H9 (cell line): ENCODE data around the gene TTC7B. TPM values are rescaled to one million over a fixed set of nuclear protein-coding genes. Genes with fewer than 3 reads are reported as not detected.

ENCODE experiments used
- DNase-seq: peaks from one replicate; pipeline ENCODE4 v3.0.0-alpha.2; 2017
- H2AFZ ChIP-seq: one replicate; pipeline ENCODE4 v1.6.1; 2013; ENCODE audit warnings: mild to moderate bottlenecking, low read length, control low read depth, moderate library complexity
- H2AK5ac ChIP-seq: 2 replicates; pipeline ENCODE4 v1.6.1; 2013; ENCODE audit warnings: low read length, control low read depth, mixed read lengths; ENCODE audit not compliant: insufficient read length
- H2BK120ac ChIP-seq: one replicate; pipeline ENCODE4 v1.6.1; 2013; ENCODE audit warnings: low read depth, mild to moderate bottlenecking, low read length, control low read depth, inconsistent platforms; ENCODE audit not compliant: poor library complexity, severe bottlenecking
- H2BK12ac ChIP-seq: 2 replicates; pipeline ENCODE4 v1.6.1; 2013; ENCODE audit warnings: low read length, control low read depth, mixed read lengths, low read depth; ENCODE audit not compliant: insufficient read length
- H2BK15ac ChIP-seq: 2 replicates; pipeline ENCODE4 v1.6.1; 2013; ENCODE audit warnings: low read depth, low read length, control low read depth
- H2BK20ac ChIP-seq: one replicate; pipeline ENCODE4 v1.6.1; 2013; ENCODE audit warnings: low read depth, mild to moderate bottlenecking, low read length, control low read depth, inconsistent platforms; ENCODE audit not compliant: poor library complexity, severe bottlenecking
- H2BK5ac ChIP-seq: 2 replicates; pipeline ENCODE4 v1.6.1; 2013; ENCODE audit warnings: low read length, control low read depth, mixed read lengths; ENCODE audit not compliant: insufficient read length
- H3K14ac ChIP-seq: 2 replicates; pipeline ENCODE4 v1.6.1; 2013; ENCODE audit warnings: low read length, control low read depth; ENCODE audit not compliant: insufficient read depth
- H3K18ac ChIP-seq: 2 replicates; pipeline ENCODE4 v1.6.1; 2013; ENCODE audit warnings: low read depth, mild to moderate bottlenecking, mixed read lengths, low read length, control low read depth; ENCODE audit not compliant: insufficient read length
- H3K23ac ChIP-seq: 2 replicates; pipeline ENCODE4 v1.6.1; 2013; ENCODE audit warnings: low read length, control low read depth, mixed read lengths, low read depth; ENCODE audit not compliant: insufficient read length
- H3K23me2 ChIP-seq: 2 replicates; pipeline ENCODE4 v1.6.1; 2013; ENCODE audit warnings: low read depth, mild to moderate bottlenecking, mixed read lengths, low read length, control low read depth; ENCODE audit not compliant: insufficient read length, poor library complexity, severe bottlenecking
- H3K27ac ChIP-seq: 2 replicates; pipeline ENCODE4 v1.5.1; 2013; ENCODE audit warnings: low read length, control low read depth, mixed read lengths, low read depth; ENCODE audit not compliant: insufficient read length
- H3K27me3 ChIP-seq: 2 replicates; pipeline ENCODE4 v1.6.1; 2013; ENCODE audit warnings: low read length, control low read depth, inconsistent platforms; ENCODE audit not compliant: insufficient read depth
- H3K4ac ChIP-seq: 2 replicates; pipeline ENCODE4 v1.6.1; 2013; ENCODE audit warnings: low read depth, mild to moderate bottlenecking, control low read depth, inconsistent platforms, low read length, moderate library complexity
- H3K4me1 ChIP-seq: 2 replicates; pipeline ENCODE4 v1.6.1; 2013; ENCODE audit warnings: low read length, control low read depth, inconsistent platforms; ENCODE audit not compliant: insufficient read depth
- H3K4me2 ChIP-seq: 2 replicates; pipeline ENCODE4 v1.6.1; 2013; ENCODE audit warnings: low read length, control low read depth, mixed read lengths; ENCODE audit not compliant: insufficient read length, insufficient read depth
- H3K56ac ChIP-seq: 2 replicates; pipeline ENCODE4 v1.6.1; 2013; ENCODE audit warnings: low read depth, mild to moderate bottlenecking, mixed read lengths, low read length, control low read depth; ENCODE audit not compliant: insufficient read length
- H3K79me1 ChIP-seq: 2 replicates; pipeline ENCODE4 v1.6.1; 2013; ENCODE audit warnings: low read depth, mild to moderate bottlenecking, moderate library complexity, low read length, control low read depth, inconsistent platforms; ENCODE audit not compliant: insufficient read depth, poor library complexity, severe bottlenecking
- H3K79me2 ChIP-seq: 2 replicates; pipeline ENCODE4 v1.6.1; 2013; ENCODE audit warnings: low read length, control low read depth, inconsistent platforms; ENCODE audit not compliant: insufficient read depth
- H3K9ac ChIP-seq: 2 replicates; pipeline ENCODE4 v1.6.1; 2013; ENCODE audit warnings: low read length, control low read depth, mixed read lengths; ENCODE audit not compliant: insufficient read length; ENCODE audit errors: extremely low read depth
- H3K9me3 ChIP-seq: one replicate; pipeline ENCODE4 v1.6.1; 2013; ENCODE audit warnings: low read depth, low read length, inconsistent platforms; ENCODE audit not compliant: control insufficient read depth
- H3T11ph ChIP-seq: one replicate; pipeline ENCODE4 v1.6.1; 2013; ENCODE audit warnings: mild to moderate bottlenecking, low read length, control low read depth, inconsistent platforms
- H4K20me1 ChIP-seq: one replicate; pipeline ENCODE4 v1.6.1; 2013; ENCODE audit not compliant: control insufficient read depth, insufficient read length, insufficient read depth
- H4K5ac ChIP-seq: 2 replicates; pipeline ENCODE4 v1.6.1; 2013; ENCODE audit warnings: low read depth, mild to moderate bottlenecking, mixed read lengths, low read length, control low read depth; ENCODE audit not compliant: insufficient read length
- H4K8ac ChIP-seq: replicated peaks from 2 replicates; pipeline ENCODE4 v1.6.1; 2013; ENCODE audit warnings: low read length, control low read depth, mixed read lengths, low read depth; ENCODE audit not compliant: insufficient read length
- H4K91ac ChIP-seq: 2 replicates; pipeline ENCODE4 v1.6.1; 2013; ENCODE audit warnings: low read depth, mild to moderate bottlenecking, moderate library complexity, mixed read lengths, low read length, control low read depth; ENCODE audit not compliant: insufficient read length
- H3K27ac Mint-ChIP-seq, 3 experiments: 2 replicates in 2 of 3; 3 replicates in 1 of 3; pipeline ENCODE4 v1.8.0; 2020 to 2021; ENCODE audit warnings: mixed read lengths in 3 of 3, mild to moderate bottlenecking in 1 of 3, moderate library complexity in 1 of 3
- H3K27me3 Mint-ChIP-seq: 2 replicates; pipeline ENCODE4 v1.8.0; 2021; ENCODE audit warnings: low read depth, mild to moderate bottlenecking, moderate library complexity, mixed read lengths
- H3K36me3 Mint-ChIP-seq, 3 experiments: 2 replicates in 2 of 3; 3 replicates in 1 of 3; pipeline ENCODE4 v1.8.0; 2020 to 2021; ENCODE audit warnings: low read depth in 3 of 3, mixed read lengths in 3 of 3; ENCODE audit not compliant: insufficient read depth in 1 of 3
- H3K4me1 Mint-ChIP-seq, 2 experiments: 2 replicates each; pipeline ENCODE4 v1.8.0; 2020; ENCODE audit warnings: mixed read lengths in 2 of 2
- H3K4me3 Mint-ChIP-seq, 2 experiments: 2 replicates in 1 of 2; 3 replicates in 1 of 2; pipeline ENCODE4 v1.8.0; 2020 to 2021; ENCODE audit warnings: mild to moderate bottlenecking in 2 of 2, mixed read lengths in 2 of 2, moderate library complexity in 1 of 2
- H3K9me3 Mint-ChIP-seq, 2 experiments: 2 replicates in 1 of 2; 3 replicates in 1 of 2; pipeline ENCODE4 v1.8.0; 2020; ENCODE audit warnings: mild to moderate bottlenecking in 2 of 2, mixed read lengths in 2 of 2, moderate library complexity in 1 of 2
- WGBS: extraction: QIAGEN DNeasy Blood & Tissue Kit; methylation state at CpG from one replicate; pipeline ENCODE4 v1.1.7; 2013; ENCODE audit warnings: missing lambda C conversion rate, low lambda C conversion rate, mixed read lengths; ENCODE audit not compliant: insufficient read length; ENCODE audit errors: extremely low coverage; 5-methylcytosine and 5-hydroxymethylcytosine counted together
- total RNA-seq: library from RNA; stranded (reverse); gene quantifications from 2 replicates; pipeline ENCODE4 v1.2.1, GENCODE V29; 2021
- TF ChIP-seq, protein P1 (sequence below): fragments of 200-600 bp; sonication (generic); conservative IDR thresholded peaks from 3 replicates; pipeline ENCODE4 v1.8.0; 2021; ENCODE audit warnings: antibody characterized with exemption, mild to moderate bottlenecking

The TTC7B gene
- total RNA-seq, 1 experiment from 2014 or later = 33.7 TPM

DNA sequence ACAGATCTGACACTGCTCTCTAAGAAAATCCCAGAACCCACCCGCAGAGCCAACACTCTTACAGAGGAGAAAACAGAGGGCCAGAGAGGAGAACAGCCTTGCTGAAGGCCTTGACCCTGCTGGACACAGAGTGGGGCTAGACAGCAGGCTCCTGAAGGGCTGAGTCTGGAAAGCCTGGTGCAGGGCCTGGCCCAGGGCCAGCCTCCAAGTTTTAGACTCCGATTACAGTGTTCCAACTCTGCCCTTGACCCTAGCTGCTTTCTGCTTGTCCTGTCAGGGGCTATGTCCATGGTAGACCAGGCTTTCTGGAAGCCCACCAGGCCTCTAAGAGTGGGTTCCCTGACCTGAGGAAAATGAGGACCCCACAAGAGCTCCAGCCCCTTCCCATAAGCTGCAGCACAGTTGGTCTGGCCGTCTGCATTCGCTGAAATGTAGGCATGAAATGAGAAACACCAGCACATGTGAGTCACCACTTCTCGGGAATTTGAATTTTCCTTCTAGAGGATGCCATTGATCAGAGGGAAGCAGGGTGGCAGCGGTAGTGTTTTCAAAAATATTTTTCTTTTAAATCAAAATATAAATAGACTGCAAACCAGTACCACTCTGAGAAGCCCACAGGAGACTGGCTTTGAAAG is 265.0 kb downstream of the TTC7B start:
- Histone ChIP-seq H2BK20ac (no peak overlapping the region), H2BK120ac (no peak overlapping the region), H3K56ac (no peak overlapping the region), H3K79me1 (no peaks in the 10 kb centered on the region), H3K27ac (no peak overlapping the region), H3K9ac (no peak overlapping the region), H3K79me2 (no peaks in the 10 kb centered on the region), H2BK12ac (no peak overlapping the region), H3K4ac (no peak overlapping the region), H2AFZ (no peak overlapping the region), H3K9me3 (no peaks in the 10 kb centered on the region), H4K8ac (no peak overlapping the region), H4K91ac (no peak overlapping the region), H2BK5ac (no peak overlapping the region), H3K4me2 (no peak overlapping the region), H2BK15ac (no peak overlapping the region), H3K23ac (no peak overlapping the region), H4K5ac (no peak overlapping the region), H2AK5ac (no peak overlapping the region), H3K18ac (no peak overlapping the region), H3T11ph (no peak overlapping the region), H4K20me1 (no peaks in the 10 kb centered on the region), H3K23me2 (no peaks in the 10 kb centered on the region), H3K27me3 (no peaks in the 10 kb centered on the region), H3K4me1 (peaks cover 4% of the 10 kb centered on the region; the same call in 1 of the 2 replicates), H3K14ac (no peak overlapping the region)
- 0 out of 7 replicates have a peak overlapping the region, but pooled peaks of 1 of the 3 experiments have one; percentile 63 for H3K27ac Mint-ChIP-seq
- no peak for DNase-seq
- peaks cover 3 to 7% of the 10 kb centered on the region in 2 experiments; a peak in 3 of 5 replicates for H3K9me3 Mint-ChIP-seq
- WGBS = no CpG with 5 or more reads among the region's 6 CpGs
- peaks cover 18 to 20% of the 10 kb centered on the region in 2 experiments for H3K4me1 Mint-ChIP-seq
- peaks cover 2% of the 10 kb centered on the region for H3K27me3 Mint-ChIP-seq
- H3K4me3 Mint-ChIP-seq = no peak overlapping the region
- TF ChIP-seq, protein P1, sequence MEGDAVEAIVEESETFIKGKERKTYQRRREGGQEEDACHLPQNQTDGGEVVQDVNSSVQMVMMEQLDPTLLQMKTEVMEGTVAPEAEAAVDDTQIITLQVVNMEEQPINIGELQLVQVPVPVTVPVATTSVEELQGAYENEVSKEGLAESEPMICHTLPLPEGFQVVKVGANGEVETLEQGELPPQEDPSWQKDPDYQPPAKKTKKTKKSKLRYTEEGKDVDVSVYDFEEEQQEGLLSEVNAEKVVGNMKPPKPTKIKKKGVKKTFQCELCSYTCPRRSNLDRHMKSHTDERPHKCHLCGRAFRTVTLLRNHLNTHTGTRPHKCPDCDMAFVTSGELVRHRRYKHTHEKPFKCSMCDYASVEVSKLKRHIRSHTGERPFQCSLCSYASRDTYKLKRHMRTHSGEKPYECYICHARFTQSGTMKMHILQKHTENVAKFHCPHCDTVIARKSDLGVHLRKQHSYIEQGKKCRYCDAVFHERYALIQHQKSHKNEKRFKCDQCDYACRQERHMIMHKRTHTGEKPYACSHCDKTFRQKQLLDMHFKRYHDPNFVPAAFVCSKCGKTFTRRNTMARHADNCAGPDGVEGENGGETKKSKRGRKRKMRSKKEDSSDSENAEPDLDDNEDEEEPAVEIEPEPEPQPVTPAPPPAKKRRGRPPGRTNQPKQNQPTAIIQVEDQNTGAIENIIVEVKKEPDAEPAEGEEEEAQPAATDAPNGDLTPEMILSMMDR = no peak
- peaks cover 5 to 10% (median 5%) of the 10 kb centered on the region in 3 experiments; a peak in 4 of 7 replicates for H3K36me3 Mint-ChIP-seq
